SK-N-SH treated with all-trans-retinoic acid at 6 μM for 48 hours (cell line): Measurements from ENCODE around the gene PCAT7.

Experiments used
- ATAC-seq: fragments of 200-7000 bp; cut with Tn5 transposase; 3 replicates; pipeline ENCODE4 v1.9.1; 2020; ENCODE audit warnings: mild to moderate bottlenecking, moderate library complexity
- ARNTL ChIP-seq: fragments of 450-650 bp; formaldehyde crosslinking; IDR thresholded peaks from 2 replicates; pipeline ENCODE4 v1.5.0; 2020; ENCODE audit warnings: low read depth, mild to moderate bottlenecking, moderate library complexity, borderline replicate concordance
- BACH2 ChIP-seq: fragments of 250-450 bp; sonication (Bioruptor Pico); IDR thresholded peaks from 2 replicates; pipeline ENCODE4 v1.9.0; 2021; ENCODE audit warnings: mild to moderate bottlenecking, borderline replicate concordance
- CREB5 ChIP-seq: fragments of 250-450 bp; sonication (Bioruptor Pico); IDR thresholded peaks from 2 replicates; pipeline ENCODE4 v1.5.1; 2020; ENCODE audit warnings: low read depth, mild to moderate bottlenecking, moderate library complexity
- CSDC2 ChIP-seq: fragments of 250-450 bp; sonication (Bioruptor Pico); IDR thresholded peaks from 2 replicates; pipeline ENCODE4 v1.5.0; 2020; ENCODE audit warnings: mild to moderate bottlenecking, moderate library complexity
- CSRNP3 ChIP-seq: fragments of 250-450 bp; sonication (Bioruptor Pico); IDR thresholded peaks from 2 replicates; pipeline ENCODE4 v1.5.1; 2021; ENCODE audit warnings: mild to moderate bottlenecking, moderate library complexity
- ESRRG ChIP-seq: fragments of 250-450 bp; sonication (Bioruptor Pico); IDR thresholded peaks from 2 replicates; pipeline ENCODE4 v1.6.1; 2021; ENCODE audit warnings: mild to moderate bottlenecking
- GLIS3 ChIP-seq: fragments of 250-450 bp; sonication (Bioruptor Pico); IDR thresholded peaks from 2 replicates; pipeline ENCODE4 v1.5.0; 2020; ENCODE audit warnings: mild to moderate bottlenecking, moderate library complexity
- ISL1 ChIP-seq: fragments of 250-450 bp; sonication (Bioruptor Pico); IDR thresholded peaks from 2 replicates; pipeline ENCODE4 v2.1.2; 2022; ENCODE audit warnings: mild to moderate bottlenecking, moderate library complexity
- OSR1 ChIP-seq: fragments of 250-450 bp; sonication (Bioruptor Pico); IDR thresholded peaks from 2 replicates; pipeline ENCODE4 v1.8.0; 2022; ENCODE audit warnings: moderate library complexity, mild to moderate bottlenecking, inconsistent platforms
- PPARA ChIP-seq: fragments of 250-450 bp; sonication (Bioruptor Pico); IDR thresholded peaks from 2 replicates; pipeline ENCODE4 v1.5.0; 2020; ENCODE audit warnings: mild to moderate bottlenecking, borderline replicate concordance
- RARB ChIP-seq: fragments of 250-450 bp; sonication (Bioruptor Pico); IDR thresholded peaks from 2 replicates; pipeline ENCODE4 v1.8.0; 2021; ENCODE audit warnings: mild to moderate bottlenecking, moderate library complexity
- SNAI2 ChIP-seq: fragments of 250-450 bp; sonication (Bioruptor Pico); IDR thresholded peaks from 2 replicates; pipeline ENCODE4 v1.5.0; 2020; ENCODE audit warnings: mild to moderate bottlenecking, moderate library complexity
- TCF4 ChIP-seq: fragments of 250-450 bp; sonication (Bioruptor Pico); IDR thresholded peaks from 2 replicates; pipeline ENCODE4 v1.8.0; 2021; ENCODE audit warnings: mild to moderate bottlenecking, moderate library complexity, borderline replicate concordance
- TOX ChIP-seq: fragments of 250-450 bp; sonication (Bioruptor Pico); IDR thresholded peaks from 2 replicates; pipeline ENCODE4 v1.8.0; 2021; ENCODE audit warnings: mild to moderate bottlenecking, moderate library complexity, borderline replicate concordance
- ZC3H10 ChIP-seq: fragments of 250-450 bp; sonication (Bioruptor Pico); IDR thresholded peaks from 2 replicates; pipeline ENCODE4 v1.5.1; 2021; ENCODE audit warnings: mild to moderate bottlenecking, moderate library complexity
- ZFP3 ChIP-seq: fragments of 250-450 bp; sonication (Bioruptor Pico); IDR thresholded peaks from 2 replicates; pipeline ENCODE4 v1.5.0; 2020; ENCODE audit warnings: mild to moderate bottlenecking, moderate library complexity
- ZFP30 ChIP-seq: fragments of 450-650 bp; formaldehyde crosslinking; IDR thresholded peaks from 2 replicates; pipeline ENCODE4 v1.5.0; 2022; ENCODE audit warnings: mild to moderate bottlenecking, moderate library complexity
- ZNF565 ChIP-seq: fragments of 450-650 bp; formaldehyde crosslinking; conservative IDR thresholded peaks from 2 replicates; pipeline ENCODE4 v1.5.0; 2020; ENCODE audit warnings: low read depth, mild to moderate bottlenecking, moderate library complexity
- ZNF70 ChIP-seq: fragments of 450-650 bp; formaldehyde crosslinking; IDR thresholded peaks from 2 replicates; pipeline ENCODE4 v1.5.0; 2020; ENCODE audit warnings: mild to moderate bottlenecking, moderate library complexity
- ZNF8 ChIP-seq: fragments of 450-650 bp; formaldehyde crosslinking; IDR thresholded peaks from 2 replicates; pipeline ENCODE4 v1.5.0; 2020; ENCODE audit warnings: mild to moderate bottlenecking, moderate library complexity
- TF ChIP-seq, protein P1 (sequence below): fragments of 250-450 bp; sonication (Bioruptor Pico); IDR thresholded peaks from 2 replicates; pipeline ENCODE4 v1.8.0; 2021; ENCODE audit warnings: low read depth, mild to moderate bottlenecking, moderate library complexity, borderline replicate concordance
- TF ChIP-seq, protein P2 (sequence below): fragments of 250-450 bp; sonication (Bioruptor Pico); IDR thresholded peaks from 2 replicates; pipeline ENCODE4 v1.5.0; 2020; ENCODE audit warnings: mild to moderate bottlenecking, moderate library complexity
- TF ChIP-seq, protein P3 (sequence below): fragments of 250-450 bp; sonication (Bioruptor Pico); IDR thresholded peaks from 2 replicates; pipeline ENCODE4 v1.8.0; 2020; ENCODE audit warnings: mild to moderate bottlenecking, moderate library complexity, borderline replicate concordance

The PCAT7 gene

DNA sequence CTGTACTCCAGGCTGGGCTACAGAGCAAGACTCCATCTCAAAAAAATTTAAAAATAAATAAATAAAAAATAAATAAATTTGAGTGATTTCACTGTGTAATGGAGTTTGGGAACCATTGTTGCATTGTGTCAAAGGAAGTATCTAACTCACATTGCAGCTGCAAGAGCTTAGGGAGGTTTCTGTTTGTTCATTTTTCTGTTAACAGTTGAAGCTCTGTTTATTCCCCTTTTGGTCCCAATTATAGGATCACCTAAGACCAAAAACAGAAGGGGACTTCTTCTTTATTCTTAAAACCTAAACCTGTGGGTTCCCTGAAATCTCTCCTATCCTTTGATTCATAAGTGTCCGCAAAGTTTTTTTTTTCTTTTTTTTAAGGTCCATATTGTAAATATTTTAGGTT is 28.6 kb upstream of the PCAT7 start:
- no peak for ATAC-seq
- TF ChIP-seq ISL1 (CRISPR knock-in tag) (no peak), GLIS3 (CRISPR knock-in tag) (no peak), RARB (CRISPR knock-in tag) (no peak), ZFP3 (CRISPR knock-in tag) (no peak), ZNF8 (CRISPR knock-in tag) (no peak), BACH2 (CRISPR knock-in tag) (no peak), PPARA (CRISPR knock-in tag) (no peak), CSDC2 (no peak), SNAI2 (no peak), ZFP30 (CRISPR knock-in tag) (no peak), ZNF70 (CRISPR knock-in tag) (no peak), ZC3H10 (CRISPR knock-in tag) (no peak), TCF4 (CRISPR knock-in tag) (no peak), ESRRG (CRISPR knock-in tag) (no peak), ARNTL (CRISPR knock-in tag) (no peak), CREB5 (CRISPR knock-in tag) (no peak)
- TF ChIP-seq, all 23 proteins: peak for 0

DNA sequence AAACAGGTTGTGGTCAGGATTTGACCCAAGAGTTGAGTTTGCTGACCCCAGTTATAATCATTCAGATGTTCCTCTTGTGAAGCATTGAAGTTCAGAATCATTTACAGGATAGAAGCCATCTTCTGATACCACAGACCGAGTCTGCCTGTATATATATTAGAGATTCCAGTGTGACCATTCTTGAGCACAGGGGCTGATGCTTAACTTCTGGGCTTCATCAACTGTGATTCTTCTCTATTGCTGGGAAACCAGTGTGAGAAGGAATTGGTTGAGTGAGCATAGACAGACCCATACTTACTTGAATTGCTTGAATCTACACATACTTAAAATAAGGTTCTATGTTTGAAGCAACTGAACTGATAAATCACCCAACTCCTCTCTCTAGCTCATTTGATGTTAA is 27.9 kb upstream of the PCAT7 start:
- ATAC-seq = no peak
- TF ChIP-seq BACH2 (CRISPR knock-in tag) = no peak
- no peak for TF ChIP-seq OSR1 (CRISPR knock-in tag)
- TF ChIP-seq GLIS3 (CRISPR knock-in tag) = no peak
- no peak for TF ChIP-seq CSRNP3 (CRISPR knock-in tag)
- no peak for TF ChIP-seq ZNF565
- no peak for TF ChIP-seq ISL1 (CRISPR knock-in tag)
- no peak for TF ChIP-seq SNAI2
- TF ChIP-seq ZNF70 (CRISPR knock-in tag) = no peak
- TF ChIP-seq CREB5 (CRISPR knock-in tag) = no peak
- TF ChIP-seq ZFP30 (CRISPR knock-in tag) = no peak
- TF ChIP-seq ZNF8 (CRISPR knock-in tag) = no peak
- TF ChIP-seq ZC3H10 (CRISPR knock-in tag) = no peak
- TF ChIP-seq TCF4 (CRISPR knock-in tag) = no peak
- TF ChIP-seq, protein P1, sequence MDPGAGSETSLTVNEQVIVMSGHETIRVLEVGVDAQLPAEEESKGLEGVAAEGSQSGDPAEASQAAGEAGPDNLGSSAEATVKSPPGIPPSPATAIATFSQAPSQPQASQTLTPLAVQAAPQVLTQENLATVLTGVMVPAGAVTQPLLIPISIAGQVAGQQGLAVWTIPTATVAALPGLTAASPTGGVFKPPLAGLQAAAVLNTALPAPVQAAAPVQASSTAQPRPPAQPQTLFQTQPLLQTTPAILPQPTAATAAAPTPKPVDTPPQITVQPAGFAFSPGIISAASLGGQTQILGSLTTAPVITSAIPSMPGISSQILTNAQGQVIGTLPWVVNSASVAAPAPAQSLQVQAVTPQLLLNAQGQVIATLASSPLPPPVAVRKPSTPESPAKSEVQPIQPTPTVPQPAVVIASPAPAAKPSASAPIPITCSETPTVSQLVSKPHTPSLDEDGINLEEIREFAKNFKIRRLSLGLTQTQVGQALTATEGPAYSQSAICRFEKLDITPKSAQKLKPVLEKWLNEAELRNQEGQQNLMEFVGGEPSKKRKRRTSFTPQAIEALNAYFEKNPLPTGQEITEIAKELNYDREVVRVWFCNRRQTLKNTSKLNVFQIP (CRISPR knock-in tag) = no peak
- TF ChIP-seq RARB (CRISPR knock-in tag) = no peak
- no peak for TF ChIP-seq PPARA (CRISPR knock-in tag)
- TF ChIP-seq ARNTL (CRISPR knock-in tag) = no peak
- TF ChIP-seq, protein P2, sequence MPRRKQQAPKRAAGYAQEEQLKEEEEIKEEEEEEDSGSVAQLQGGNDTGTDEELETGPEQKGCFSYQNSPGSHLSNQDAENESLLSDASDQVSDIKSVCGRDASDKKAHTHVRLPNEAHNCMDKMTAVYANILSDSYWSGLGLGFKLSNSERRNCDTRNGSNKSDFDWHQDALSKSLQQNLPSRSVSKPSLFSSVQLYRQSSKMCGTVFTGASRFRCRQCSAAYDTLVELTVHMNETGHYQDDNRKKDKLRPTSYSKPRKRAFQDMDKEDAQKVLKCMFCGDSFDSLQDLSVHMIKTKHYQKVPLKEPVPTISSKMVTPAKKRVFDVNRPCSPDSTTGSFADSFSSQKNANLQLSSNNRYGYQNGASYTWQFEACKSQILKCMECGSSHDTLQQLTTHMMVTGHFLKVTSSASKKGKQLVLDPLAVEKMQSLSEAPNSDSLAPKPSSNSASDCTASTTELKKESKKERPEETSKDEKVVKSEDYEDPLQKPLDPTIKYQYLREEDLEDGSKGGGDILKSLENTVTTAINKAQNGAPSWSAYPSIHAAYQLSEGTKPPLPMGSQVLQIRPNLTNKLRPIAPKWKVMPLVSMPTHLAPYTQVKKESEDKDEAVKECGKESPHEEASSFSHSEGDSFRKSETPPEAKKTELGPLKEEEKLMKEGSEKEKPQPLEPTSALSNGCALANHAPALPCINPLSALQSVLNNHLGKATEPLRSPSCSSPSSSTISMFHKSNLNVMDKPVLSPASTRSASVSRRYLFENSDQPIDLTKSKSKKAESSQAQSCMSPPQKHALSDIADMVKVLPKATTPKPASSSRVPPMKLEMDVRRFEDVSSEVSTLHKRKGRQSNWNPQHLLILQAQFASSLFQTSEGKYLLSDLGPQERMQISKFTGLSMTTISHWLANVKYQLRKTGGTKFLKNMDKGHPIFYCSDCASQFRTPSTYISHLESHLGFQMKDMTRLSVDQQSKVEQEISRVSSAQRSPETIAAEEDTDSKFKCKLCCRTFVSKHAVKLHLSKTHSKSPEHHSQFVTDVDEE = no peak
- no peak for TF ChIP-seq CSDC2

DNA sequence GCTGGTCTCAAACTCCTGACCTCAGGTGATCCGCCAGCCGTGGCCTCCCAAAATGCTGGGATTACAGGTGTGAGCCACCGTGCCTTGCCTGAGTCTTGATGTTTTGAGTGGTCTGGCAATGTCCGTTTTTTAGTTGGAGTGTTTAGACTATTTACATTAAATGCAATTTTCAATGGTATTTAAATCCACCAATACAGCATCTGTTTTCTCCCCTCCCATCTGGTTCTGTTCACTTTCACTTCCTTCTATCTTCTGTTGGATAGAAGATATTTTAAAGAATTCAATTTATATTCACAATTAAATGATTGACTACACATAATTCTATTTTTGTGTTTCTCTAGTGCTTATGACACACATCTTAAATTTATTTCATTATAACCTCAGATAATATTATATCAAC is 26.0 kb upstream of the PCAT7 start:
- ATAC-seq = no peak
- TF ChIP-seq CSRNP3 (CRISPR knock-in tag) (no peak), SNAI2 (no peak), GLIS3 (CRISPR knock-in tag) (no peak), TOX (CRISPR knock-in tag) (no peak), OSR1 (CRISPR knock-in tag) (no peak), ZNF8 (CRISPR knock-in tag) (no peak), ESRRG (CRISPR knock-in tag) (no peak), BACH2 (CRISPR knock-in tag) (no peak), CSDC2 (no peak)
- TF ChIP-seq, protein P3, sequence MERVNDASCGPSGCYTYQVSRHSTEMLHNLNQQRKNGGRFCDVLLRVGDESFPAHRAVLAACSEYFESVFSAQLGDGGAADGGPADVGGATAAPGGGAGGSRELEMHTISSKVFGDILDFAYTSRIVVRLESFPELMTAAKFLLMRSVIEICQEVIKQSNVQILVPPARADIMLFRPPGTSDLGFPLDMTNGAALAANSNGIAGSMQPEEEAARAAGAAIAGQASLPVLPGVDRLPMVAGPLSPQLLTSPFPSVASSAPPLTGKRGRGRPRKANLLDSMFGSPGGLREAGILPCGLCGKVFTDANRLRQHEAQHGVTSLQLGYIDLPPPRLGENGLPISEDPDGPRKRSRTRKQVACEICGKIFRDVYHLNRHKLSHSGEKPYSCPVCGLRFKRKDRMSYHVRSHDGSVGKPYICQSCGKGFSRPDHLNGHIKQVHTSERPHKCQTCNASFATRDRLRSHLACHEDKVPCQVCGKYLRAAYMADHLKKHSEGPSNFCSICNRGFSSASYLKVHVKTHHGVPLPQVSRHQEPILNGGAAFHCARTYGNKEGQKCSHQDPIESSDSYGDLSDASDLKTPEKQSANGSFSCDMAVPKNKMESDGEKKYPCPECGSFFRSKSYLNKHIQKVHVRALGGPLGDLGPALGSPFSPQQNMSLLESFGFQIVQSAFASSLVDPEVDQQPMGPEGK = no peak
